Midbrain (tissue), 1 donor: ENCODE data around the gene TMEM232.
A peak's percentile ranks its signal among the peaks of the same experiment; 100 is the strongest.

Experiments used
- DNase-seq: peaks from one replicate; lab custom pipeline; 2025; lab: John Stamatoyannopoulos, UW

The TMEM232 gene

DNA sequence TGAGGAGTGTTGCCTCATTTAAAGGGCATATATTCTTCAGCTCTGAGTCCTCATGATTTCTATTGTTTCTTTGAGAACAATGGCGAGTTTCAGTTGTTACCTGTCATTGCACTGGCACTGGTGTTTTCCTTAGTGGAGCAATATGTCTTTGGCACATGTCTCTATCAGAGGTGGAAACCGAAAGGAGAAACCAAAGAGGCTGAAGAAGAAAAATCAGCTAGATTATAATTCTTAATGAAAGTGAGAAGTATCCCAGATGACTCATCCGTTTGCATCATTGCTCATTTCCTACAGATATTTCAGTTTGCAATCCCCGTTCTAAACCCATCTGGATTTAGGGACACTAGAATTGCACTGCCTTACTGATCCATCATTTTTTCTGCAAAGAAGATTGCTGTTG is 324.6 kb downstream of the TMEM232 start:
- no peak for DNase-seq

DNA sequence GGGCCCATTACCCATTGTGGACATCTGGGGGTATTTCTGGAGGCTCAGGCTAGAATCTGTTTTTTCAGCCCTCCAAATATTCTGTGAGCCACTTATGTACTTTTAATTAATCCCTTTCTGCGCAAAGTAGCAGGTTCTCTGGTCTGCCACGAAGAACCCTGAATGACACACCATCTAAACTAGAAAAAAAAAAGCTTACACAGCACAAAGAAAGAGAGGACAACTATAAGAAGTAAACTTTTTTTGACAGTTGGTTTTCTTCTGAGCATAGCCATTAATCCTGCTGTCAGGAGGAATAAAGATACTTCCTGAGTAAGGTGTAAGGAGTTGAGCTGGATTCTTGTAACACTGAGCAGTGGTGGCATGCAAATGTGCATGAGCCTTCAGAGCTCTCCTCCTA is 327.5 kb downstream of the TMEM232 start:
- DNase-seq = no peak

DNA sequence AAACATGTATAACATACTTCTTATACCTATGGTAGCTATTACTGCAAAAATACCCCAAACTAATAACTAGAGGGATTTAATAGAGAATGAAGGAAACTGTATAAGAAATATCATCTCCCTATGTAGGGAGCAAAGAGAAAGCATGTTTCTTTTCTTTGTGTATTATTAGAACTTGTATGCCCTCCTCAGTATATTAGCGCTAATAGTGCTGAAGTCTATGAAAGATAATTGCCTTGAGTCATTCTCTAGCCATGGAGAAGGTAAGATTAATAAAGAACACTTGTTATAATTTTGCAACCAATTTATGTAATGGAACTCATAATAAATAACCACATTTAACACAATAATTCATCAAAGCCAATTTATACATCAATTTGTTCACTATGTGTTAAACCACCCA is 329.2 kb downstream of the TMEM232 start:
- no peak for DNase-seq

DNA sequence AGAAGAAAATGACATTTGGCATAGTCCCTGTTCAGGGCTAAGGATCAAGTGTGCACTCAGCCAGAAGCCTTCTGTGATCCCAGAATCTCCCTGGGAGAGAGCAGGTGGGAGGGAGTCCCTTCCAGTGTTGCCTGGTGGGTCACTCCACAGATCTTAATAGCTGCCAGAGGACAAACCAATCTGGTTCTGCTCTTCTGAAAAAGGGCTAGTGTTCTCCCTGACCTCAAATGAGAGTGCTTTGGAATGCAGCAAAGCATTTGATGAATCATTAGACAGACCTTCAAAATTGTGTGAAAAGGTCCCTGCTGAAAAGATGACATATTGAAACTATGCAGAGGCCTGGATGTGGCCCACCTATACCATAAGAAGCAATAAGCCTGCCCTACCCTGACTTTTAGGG is 339.7 kb downstream of the TMEM232 start:
- DNase-seq = peak; percentile 32

DNA sequence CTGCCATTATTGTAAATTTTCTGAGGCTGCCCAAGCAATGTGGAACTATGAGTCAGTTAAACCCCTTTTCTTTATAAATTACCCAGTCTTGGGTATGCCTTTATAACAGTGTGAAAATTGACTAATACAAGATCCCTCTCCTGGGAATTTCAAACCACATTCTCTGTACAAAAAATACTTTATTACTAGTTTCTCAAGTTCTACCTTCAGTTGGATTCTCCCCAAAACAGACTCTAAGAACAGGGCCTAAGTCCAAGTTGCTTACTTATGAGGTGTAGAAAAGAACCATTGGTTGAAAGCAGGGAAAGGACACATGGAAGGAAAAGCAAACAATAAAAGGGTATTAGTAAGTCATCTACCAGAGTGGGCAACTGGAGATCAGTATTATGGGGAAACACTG is 343.2 kb downstream of the TMEM232 start:
- DNase-seq = no peak

DNA sequence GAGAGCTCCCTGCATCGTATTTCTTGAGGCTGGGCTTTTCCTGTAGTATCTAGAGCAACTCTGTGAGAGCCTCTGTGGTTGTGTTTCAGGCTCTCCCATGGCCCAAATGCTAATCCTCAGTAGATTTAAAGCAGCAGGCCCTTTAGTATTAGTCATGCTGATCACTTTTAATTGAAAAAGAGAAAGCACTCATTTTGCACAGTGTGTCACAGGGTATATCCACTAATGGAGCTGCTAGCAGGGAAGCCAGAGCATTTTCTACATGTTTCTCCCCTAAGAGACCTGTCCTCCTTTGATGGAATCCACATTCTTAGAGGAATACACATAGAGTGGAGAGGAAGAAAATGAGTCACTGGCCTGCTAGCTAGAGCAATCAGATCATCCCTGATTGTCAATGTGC is 348.5 kb downstream of the TMEM232 start:
- DNase-seq = no peak

DNA sequence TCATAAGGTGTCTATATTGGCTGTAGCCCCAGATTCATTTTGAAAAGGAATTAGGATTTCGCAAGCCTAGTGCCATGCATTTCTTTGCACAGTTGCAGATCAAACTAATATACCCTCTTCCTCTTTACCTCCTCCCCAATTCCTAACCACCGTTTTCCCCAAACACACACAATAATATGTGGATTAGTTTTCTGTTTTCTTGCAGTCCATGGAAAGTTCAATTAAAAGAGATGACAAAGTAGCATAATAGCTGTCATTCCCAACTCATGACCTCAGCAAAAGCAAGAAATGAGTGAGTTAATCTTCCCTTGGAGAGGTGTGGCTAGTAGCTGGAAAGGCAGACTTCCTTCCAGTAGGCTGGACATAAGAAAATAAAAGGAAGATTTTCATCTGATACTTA is 349.1 kb downstream of the TMEM232 start:
- no peak for DNase-seq

DNA sequence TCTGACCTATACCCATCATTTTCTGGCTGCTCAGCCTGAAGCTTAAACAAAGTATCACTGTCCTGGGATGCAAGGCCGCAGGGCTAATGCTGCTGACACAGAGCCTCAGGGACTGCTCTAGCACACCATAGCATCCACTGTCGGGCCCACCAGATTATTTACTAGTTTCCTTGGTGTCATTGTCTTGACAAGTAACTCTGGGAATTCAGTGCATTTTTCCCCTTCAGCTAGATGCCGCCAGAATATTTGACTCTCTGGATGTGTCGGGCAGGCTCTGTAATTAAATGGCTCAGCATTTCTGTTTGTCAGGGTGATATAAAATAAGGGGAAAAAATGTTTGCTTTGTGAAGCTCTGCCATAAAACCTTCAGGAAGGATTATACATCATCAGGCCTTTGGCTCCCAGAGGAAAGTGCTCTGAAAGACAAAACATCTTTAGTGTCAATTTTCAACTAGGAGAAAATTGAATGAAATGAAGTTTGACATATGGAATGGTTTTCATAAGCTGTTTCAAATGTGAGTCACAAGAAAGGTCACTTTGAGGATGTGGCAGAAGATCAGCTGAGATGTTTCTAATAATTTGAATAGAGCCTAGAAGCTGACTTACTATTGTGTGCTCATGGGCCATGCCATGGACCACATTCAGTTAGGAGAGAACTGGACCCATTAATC is 350.1 kb downstream of the TMEM232 start:
- no peak for DNase-seq

DNA sequence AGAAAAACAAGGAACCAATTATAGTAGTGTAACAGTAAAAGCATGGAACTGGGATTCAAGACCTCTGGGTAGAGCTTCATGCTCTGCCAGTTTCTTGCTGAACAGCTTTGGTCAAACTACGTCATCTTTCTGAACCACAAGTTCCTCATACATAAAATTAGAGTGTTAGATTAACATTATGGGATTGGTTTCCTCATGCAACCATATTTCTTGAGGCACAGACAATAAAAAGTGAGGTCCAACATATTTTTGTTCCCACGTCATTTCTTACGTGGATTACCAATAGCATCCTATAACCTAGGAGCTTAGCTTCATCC is 354.8 kb downstream of the TMEM232 start:
- DNase-seq = no peak

DNA sequence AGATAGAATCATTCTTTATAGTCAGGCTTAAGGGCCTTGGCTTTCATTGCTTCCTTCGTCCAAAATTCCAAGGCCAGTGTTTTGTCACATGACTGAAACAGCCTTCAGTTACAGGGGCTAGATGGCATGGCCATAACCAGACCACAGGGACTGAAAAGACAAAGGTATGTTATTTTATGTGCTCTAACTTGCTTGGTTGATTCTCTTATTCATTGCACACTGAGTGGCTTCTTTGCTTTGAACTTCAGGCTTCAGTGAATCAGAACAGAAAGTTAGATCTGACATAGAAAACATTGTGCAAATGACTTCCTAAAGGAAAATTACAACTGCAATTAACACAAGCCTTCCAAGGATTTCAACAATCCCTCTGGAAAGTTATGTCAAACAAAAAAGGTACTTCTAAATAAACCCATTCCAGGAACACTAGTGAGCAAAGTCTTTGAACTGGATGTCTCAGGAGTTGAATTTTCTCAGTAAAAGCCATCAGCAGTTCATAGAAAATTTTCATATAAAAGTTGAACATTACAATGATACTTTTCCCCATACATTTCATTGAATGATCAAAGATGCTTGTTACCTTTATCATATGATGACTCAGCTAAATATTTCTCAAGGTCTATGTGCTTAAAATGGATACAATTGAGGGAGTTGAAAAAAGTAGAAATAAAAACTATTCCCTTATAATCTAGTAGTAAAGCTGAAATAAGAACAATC is 355.3 kb downstream of the TMEM232 start:
- DNase-seq = no peak
